ENCODE data around the gene CD99. TPM values are rescaled to one million over a fixed set of nuclear protein-coding genes. Genes with fewer than 3 reads are reported as not detected.
"Not testable (repeated sequence)": the region's sequence is repeated elsewhere in the genome, so short reads cannot be mapped to it uniquely, and the experiment has no call there.

The CD99 gene
- total RNA-seq, 2 donors from 2014 or later, result 157 to 231 TPM

- no peaks in the 10 kb centered on the region for H3K4me1 Mint-ChIP-seq
- no peaks in the 10 kb centered on the region for H3K36me3 Mint-ChIP-seq (ENCODE audit: low read depth)
- H3K27me3 Mint-ChIP-seq, result no peaks in the 10 kb centered on the region
- no peak for ATAC-seq (replicated peaks)
- no peak overlapping the region for H3K27ac Mint-ChIP-seq
- no peaks in the 10 kb centered on the region for H3K9me3 Mint-ChIP-seq
- H3K4me3 Mint-ChIP-seq, result no peak overlapping the region
Measured at GRCh38 chrX:2751291-2751690, 60.2 kb downstream of the CD99 start.

GRCh38 chrX:2751874-2752300 is 60.8 kb downstream of the CD99 start, which contains the start of gene XG:
TSS of gene XG (plus strand) at chrX:2752040. CDS start at chrX:2752275, 235 bp downstream.
- not testable (repeated sequence) for H3K4me1 Mint-ChIP-seq; H3K27me3 Mint-ChIP-seq; H3K36me3 Mint-ChIP-seq (ENCODE audit: low read depth); H3K9me3 Mint-ChIP-seq; H3K4me3 Mint-ChIP-seq; ATAC-seq (replicated peaks); H3K27ac Mint-ChIP-seq

DNA sequence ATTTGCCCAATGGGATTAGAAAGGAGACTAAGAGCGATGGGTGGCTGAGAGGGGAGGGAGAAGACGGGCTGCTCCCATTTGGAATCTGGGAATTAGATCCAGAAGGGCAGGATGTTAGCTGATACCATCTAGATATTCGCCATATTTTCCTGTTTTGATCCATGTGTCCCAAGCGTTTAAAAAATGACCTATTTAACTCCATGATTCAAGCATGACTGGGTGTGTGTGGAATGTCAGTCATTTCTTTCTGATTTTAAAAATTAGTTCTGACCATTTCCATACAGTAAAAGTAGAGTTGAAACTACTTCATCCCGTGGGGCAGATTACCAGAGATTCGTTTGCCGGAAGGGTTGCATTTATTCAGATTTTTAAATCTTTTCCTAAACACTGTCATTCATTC is 61.3 kb downstream of the CD99 start:
- H3K9me3 Mint-ChIP-seq; H3K27me3 Mint-ChIP-seq; H3K36me3 Mint-ChIP-seq (ENCODE audit: low read depth); H3K4me1 Mint-ChIP-seq; ATAC-seq (replicated peaks); H3K4me3 Mint-ChIP-seq; H3K27ac Mint-ChIP-seq: not testable (repeated sequence)

DNA sequence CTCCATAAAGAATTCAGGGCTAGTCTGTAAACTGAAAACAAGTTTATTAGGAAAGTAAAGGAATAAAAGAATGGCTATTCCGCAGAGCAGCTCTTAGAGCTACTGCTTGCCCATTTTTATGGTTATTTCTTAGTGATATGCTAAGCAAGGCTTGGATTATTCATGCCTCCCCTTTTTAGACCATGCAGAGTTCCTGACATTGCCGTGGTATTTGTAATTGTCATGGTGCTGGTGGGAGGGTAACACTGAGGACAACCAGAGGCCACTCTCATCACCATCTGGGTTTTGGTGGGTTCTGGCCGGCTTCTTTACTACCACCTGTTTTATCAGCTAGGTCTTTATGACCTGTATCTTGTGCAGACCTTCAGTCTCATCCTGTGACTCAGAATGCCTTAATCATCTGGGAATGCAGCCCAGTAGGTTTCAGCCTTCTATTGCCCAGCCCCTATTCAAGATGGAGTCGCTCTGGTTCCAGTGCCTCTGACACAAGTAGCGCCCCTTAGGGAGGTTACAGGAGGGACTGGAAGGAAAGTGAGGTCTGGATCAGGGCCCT is 64.1 kb downstream of the CD99 start:
- not testable (repeated sequence) for H3K27ac Mint-ChIP-seq; H3K4me1 Mint-ChIP-seq; H3K4me3 Mint-ChIP-seq; ATAC-seq (replicated peaks); H3K36me3 Mint-ChIP-seq (ENCODE audit: low read depth); H3K9me3 Mint-ChIP-seq
- peaks cover 14% of the 10 kb centered on the region for H3K27me3 Mint-ChIP-seq

- Mint-ChIP-seq H3K27ac (no peak overlapping the region), H3K9me3 (no peaks in the 10 kb centered on the region), H3K36me3 (ENCODE audit: low read depth) (no peaks in the 10 kb centered on the region), H3K27me3 (peaks cover 14% of the 10 kb centered on the region), H3K4me1 (no peaks in the 10 kb centered on the region), H3K4me3 (no peak overlapping the region)
- ATAC-seq (replicated peaks), result no peak
Measured at GRCh38 chrX:2756548-2756947, 65.5 kb downstream of the CD99 start.

GRCh38 chrX:2761246-2761645 is 70.2 kb downstream of the CD99 start:
- Mint-ChIP-seq H3K4me1 (no peaks in the 10 kb centered on the region), H3K36me3 (ENCODE audit: low read depth) (no peaks in the 10 kb centered on the region), H3K4me3 (no peak overlapping the region), H3K9me3 (no peaks in the 10 kb centered on the region), H3K27ac (no peak overlapping the region), H3K27me3 (peaks cover 14% of the 10 kb centered on the region)
- ATAC-seq (replicated peaks), result no peak

GRCh38 chrX:2762671-2763070 is 71.6 kb downstream of the CD99 start:
- not testable (repeated sequence) for H3K4me3 Mint-ChIP-seq; H3K27ac Mint-ChIP-seq; ATAC-seq (replicated peaks); H3K9me3 Mint-ChIP-seq; H3K36me3 Mint-ChIP-seq (ENCODE audit: low read depth); H3K27me3 Mint-ChIP-seq; H3K4me1 Mint-ChIP-seq

DNA sequence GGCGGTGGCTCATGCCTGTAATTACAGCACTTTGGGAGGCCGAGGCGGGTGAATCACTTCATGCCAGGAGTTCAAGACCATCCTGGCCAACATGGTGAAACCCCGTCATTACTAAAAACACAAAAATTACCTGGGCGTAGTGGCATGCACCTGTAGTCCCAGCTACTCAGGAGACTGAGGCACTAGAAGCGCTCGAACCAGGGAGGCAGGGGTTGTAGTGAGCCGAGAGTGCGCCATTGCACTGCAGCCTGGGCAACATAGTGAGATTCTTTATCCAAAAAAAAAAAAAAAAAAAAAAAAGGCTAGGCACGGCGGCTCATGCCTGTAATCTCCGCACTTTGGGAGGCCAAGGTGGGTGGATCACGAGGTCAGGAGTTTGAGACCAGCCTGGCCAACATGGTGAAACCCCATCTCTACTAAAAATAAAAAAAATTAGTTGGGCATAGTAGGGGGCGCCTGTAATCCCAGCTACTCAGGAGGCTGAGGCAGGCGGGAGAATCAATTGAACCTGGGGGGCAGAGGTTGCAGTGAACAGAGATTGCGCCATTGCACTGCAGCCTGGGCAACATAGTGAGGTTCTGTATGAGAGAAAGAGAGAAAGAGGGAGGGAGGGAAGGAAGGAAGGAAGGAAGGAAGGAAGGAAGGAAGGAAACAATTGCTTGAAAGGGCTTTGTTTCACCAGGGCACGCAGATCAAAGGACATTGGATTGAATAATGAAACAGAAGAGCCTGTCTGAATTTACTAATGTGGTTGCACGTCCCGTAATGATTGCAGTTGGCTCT is 73.9 kb downstream of the CD99 start:
- H3K9me3 Mint-ChIP-seq; H3K4me3 Mint-ChIP-seq; H3K27ac Mint-ChIP-seq; H3K36me3 Mint-ChIP-seq (ENCODE audit: low read depth); H3K4me1 Mint-ChIP-seq; ATAC-seq (replicated peaks): not testable (repeated sequence)
- H3K27me3 Mint-ChIP-seq, result peaks cover 12% of the 10 kb centered on the region

DNA sequence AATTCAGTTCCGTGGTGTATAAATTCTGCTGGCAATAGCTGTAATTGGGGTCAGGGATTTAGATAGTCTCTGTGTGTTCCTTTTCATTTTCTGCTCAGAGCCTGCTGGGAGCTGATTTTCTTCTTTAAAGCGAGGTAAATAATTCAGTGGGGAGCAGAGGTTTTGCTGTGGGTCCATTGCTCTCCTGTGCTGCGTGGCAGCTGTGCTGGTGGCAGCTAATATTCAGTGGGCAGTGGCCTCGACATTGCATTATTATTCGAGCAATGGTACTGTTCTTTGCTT is 74.4 kb downstream of the CD99 start:
- H3K9me3 Mint-ChIP-seq, result peaks cover 3% of the 10 kb centered on the region
- H3K36me3 Mint-ChIP-seq (ENCODE audit: low read depth), result no peaks in the 10 kb centered on the region
- no peak for ATAC-seq (replicated peaks)
- H3K4me1 Mint-ChIP-seq, result no peaks in the 10 kb centered on the region
- peaks cover 16% of the 10 kb centered on the region for H3K27me3 Mint-ChIP-seq
- no peak overlapping the region for H3K4me3 Mint-ChIP-seq
- no peak overlapping the region for H3K27ac Mint-ChIP-seq

DNA sequence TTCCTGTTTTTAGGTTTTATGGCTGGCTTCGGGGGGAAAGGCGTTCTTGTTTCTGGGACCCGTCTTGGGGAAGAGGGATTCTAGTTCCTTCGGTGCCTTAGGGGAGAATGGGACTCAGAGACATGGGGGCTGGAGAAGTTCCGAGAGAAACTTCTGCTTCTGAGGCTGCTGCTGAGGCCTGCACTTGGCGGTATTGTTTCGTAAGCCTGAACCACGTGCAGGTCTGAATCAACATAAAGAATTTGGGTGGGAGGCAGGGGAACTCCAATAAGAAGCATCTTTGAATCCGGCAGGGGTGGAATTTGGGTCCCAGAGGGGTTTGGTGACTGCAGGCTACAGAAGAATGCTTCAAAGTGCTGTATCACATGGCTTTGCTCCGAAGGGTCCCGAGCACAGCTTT is 75.8 kb downstream of the CD99 start:
- peaks cover 26% of the 10 kb centered on the region for H3K27me3 Mint-ChIP-seq
- H3K9me3 Mint-ChIP-seq, result peaks cover 7% of the 10 kb centered on the region
- H3K4me3 Mint-ChIP-seq, result no peak overlapping the region
- no peaks in the 10 kb centered on the region for H3K36me3 Mint-ChIP-seq (ENCODE audit: low read depth)
- H3K4me1 Mint-ChIP-seq, result no peaks in the 10 kb centered on the region
- H3K27ac Mint-ChIP-seq, result no peak overlapping the region
- ATAC-seq (replicated peaks), result no peak

GRCh38 chrX:2767631-2768455 is 76.7 kb downstream of the CD99 start:
- H3K36me3 Mint-ChIP-seq (ENCODE audit: low read depth), result no peaks in the 10 kb centered on the region
- no peaks in the 10 kb centered on the region for H3K4me1 Mint-ChIP-seq
- no peak overlapping the region for H3K27ac Mint-ChIP-seq
- no peak overlapping the region for H3K4me3 Mint-ChIP-seq
- H3K27me3 Mint-ChIP-seq, result peaks cover 26% of the 10 kb centered on the region
- ATAC-seq (replicated peaks), result no peak
- H3K9me3 Mint-ChIP-seq, result peaks cover 7% of the 10 kb centered on the region

DNA sequence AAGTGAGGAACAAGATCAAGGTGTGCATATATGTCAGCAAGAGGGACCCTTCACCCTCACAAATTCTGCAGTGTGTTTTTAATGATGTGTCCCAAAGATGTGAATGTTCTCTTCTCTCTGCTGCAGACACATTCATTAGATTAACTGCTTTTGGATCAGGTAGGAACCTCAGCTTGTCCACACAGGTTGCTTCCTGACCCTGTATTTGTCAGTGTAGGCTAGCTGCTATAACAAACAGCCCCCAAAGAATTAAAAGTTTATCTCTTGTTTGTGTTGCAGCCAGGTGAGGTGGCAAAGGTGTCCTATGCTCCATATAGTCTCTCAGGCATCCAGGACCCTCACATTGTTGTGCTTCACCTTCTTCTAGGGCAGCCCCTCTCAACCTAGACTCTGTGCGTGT is 78.5 kb downstream of the CD99 start:
- no peaks in the 10 kb centered on the region for H3K4me1 Mint-ChIP-seq
- H3K9me3 Mint-ChIP-seq, result peaks cover 13% of the 10 kb centered on the region
- H3K4me3 Mint-ChIP-seq, result no peak overlapping the region
- peaks cover 31% of the 10 kb centered on the region for H3K27me3 Mint-ChIP-seq
- H3K36me3 Mint-ChIP-seq (ENCODE audit: low read depth), result no peaks in the 10 kb centered on the region
- no peak overlapping the region for H3K27ac Mint-ChIP-seq
- ATAC-seq (replicated peaks), result no peak

DNA sequence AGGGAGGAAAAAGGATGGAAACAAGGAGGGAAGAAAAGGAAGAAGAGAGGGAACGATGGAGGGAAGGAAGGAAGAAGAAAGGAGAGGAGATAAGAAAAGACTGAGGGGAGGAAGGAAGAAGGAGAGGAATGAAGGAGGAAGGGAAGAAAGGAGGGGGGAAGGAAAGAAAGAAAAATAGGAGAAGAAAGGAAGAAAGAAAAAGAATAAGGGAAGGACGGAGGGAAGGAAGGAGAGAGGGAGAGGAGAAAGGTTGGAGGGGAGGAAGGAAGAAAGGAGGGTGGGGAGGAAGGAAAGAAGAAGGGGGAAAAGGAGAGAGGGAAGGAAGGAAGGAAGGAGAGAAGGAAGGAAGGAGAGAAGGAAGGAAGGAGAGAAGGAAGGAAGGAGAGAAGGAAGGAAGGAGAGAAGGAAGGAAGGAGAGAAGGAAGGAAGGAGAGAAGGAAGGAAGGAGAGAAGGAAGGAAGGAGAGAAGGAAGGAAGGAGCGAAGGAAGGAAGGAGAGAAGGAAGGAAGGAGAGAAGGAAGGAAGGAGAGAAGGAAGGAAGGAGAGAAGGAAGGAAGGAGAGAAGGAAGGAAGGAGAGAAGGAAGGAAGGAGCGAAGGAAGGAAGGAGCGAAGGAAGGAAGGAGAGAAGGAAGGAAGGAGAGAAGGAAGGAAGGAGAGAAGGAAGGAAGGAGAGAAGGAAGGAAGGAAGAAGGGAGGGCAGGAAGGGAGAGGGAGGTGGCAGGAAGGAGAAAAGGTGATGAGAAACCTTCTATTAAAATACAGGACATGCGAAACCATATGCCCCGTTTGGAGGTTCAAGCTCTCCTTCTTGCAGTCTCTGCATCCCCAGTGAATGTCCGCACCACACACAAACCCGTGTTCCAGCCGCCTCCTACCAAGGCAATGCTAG is 82.3 kb downstream of the CD99 start:
- H3K27me3 Mint-ChIP-seq, result peaks cover 33% of the 10 kb centered on the region
- H3K27ac Mint-ChIP-seq; H3K4me3 Mint-ChIP-seq; H3K4me1 Mint-ChIP-seq; H3K36me3 Mint-ChIP-seq (ENCODE audit: low read depth); ATAC-seq (replicated peaks): not testable (repeated sequence)
- peaks cover 13% of the 10 kb centered on the region for H3K9me3 Mint-ChIP-seq

DNA sequence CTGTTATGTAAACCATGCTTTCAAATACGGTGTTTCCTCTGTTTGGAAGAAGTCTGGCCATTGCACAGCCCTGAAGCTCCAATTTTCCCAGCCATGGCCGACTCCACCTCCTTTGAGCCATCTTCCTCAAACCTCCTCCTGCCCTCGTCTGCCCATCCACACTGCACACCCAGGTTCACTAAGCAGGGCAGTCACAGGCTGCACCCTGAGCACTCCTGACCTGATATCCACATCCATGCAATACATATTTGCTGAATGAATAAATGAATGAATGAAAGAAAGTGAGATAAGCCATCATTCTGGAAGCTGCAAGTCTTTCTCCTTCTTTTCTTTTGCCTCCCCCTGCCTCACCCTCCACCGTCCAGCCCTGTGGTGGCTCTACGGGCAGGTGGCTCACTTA is 83.0 kb downstream of the CD99 start:
- no peak overlapping the region for H3K27ac Mint-ChIP-seq
- H3K4me3 Mint-ChIP-seq, result no peak overlapping the region
- H3K9me3 Mint-ChIP-seq, result peaks cover 13% of the 10 kb centered on the region
- no peaks in the 10 kb centered on the region for H3K4me1 Mint-ChIP-seq
- H3K27me3 Mint-ChIP-seq, result peaks cover 32% of the 10 kb centered on the region
- ATAC-seq (replicated peaks), result no peak
- H3K36me3 Mint-ChIP-seq (ENCODE audit: low read depth), result no peaks in the 10 kb centered on the region

Measured in activated T-helper 17 cell treated with anti-CD3 and anti-CD28 coated beads, Interleukin-2, amount 50 U/mL, for 72 hours (primary cell).